Ectodermal cell (in vitro differentiated cells): ENCODE results near the gene PCDHGA4.
"Not testable (repeated sequence)": the region's sequence is repeated elsewhere in the genome, so short reads cannot be mapped to it uniquely, and the experiment has no call there.

Source experiments
- H3K27ac ChIP-seq: 2 replicates; pipeline ENCODE4 v1.7.0; 2013; ENCODE audit warnings: mild to moderate bottlenecking, low read depth, low read length; ENCODE audit not compliant: insufficient read depth, poor library complexity, severe bottlenecking
- H3K27me3 ChIP-seq: 2 replicates; pipeline ENCODE4 v1.7.0; 2013; ENCODE audit warnings: mild to moderate bottlenecking, low read length; ENCODE audit not compliant: insufficient read depth, control insufficient read depth, poor library complexity, severe bottlenecking
- H3K36me3 ChIP-seq: one replicate; pipeline ENCODE4 v1.7.0; 2013; ENCODE audit warnings: low read length; ENCODE audit not compliant: control insufficient read depth, insufficient read depth
- H3K4me1 ChIP-seq: one replicate; pipeline ENCODE4 v1.7.0; 2013; ENCODE audit warnings: low read length; ENCODE audit not compliant: control insufficient read depth, insufficient read depth
- H3K4me3 ChIP-seq: 2 replicates; pipeline ENCODE4 v1.7.0; 2013; ENCODE audit warnings: low read depth, low read length, control low read depth; ENCODE audit not compliant: insufficient read depth
- H3K9me3 ChIP-seq: 2 replicates; pipeline ENCODE4 v1.7.0; 2013; ENCODE audit warnings: mild to moderate bottlenecking, low read length, moderate library complexity; ENCODE audit not compliant: control insufficient read depth
- WGBS, 2 experiments: methylation state at CpG; one replicate each; pipeline ENCODE4 v1.1.7; 2013; ENCODE audit warnings: missing lambda C conversion rate in 2 of 2; 5-methylcytosine and 5-hydroxymethylcytosine counted together

PCDHGA4 gene

DNA sequence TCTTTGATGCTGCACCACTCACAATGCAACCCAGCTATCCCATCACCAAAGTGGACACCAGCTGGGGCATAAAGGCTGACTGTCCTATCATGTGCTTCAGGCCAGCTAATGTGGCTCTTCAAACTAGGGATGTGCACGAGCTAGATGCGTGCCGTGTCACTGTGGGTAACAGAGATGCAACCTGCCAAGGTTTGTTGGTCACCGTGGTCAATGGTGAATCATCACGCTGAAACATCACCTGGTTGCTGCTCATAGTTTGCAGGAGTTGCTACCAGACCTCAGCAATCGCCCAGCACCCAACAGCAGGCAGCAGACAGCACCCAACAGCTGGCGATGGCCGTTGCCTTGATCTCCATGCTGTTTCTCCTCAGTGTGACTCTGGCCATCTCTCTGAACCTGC, 26.6 kb upstream of the PCDHGA4 start:
- WGBS, 2 experiments = 89 to 91% methylated on average over 8 of the region's 8 CpGs

GRCh38 chr5:141330299-141331080, 24.3 kb upstream of the PCDHGA4 start, which contains the start of gene PCDHGA1:
PCDHGA1 (plus strand) TSS chr5:141330514.
- WGBS, 2 experiments = 88 to 89% methylated on average over 21 of the region's 21 CpGs

More for the DNA sequence above, 26.6 kb upstream of the PCDHGA4 start:
- no peak overlapping the region for H3K27ac ChIP-seq
- H3K36me3 ChIP-seq = no peaks in the 10 kb centered on the region
- no peaks in the 10 kb centered on the region for H3K9me3 ChIP-seq
- no peak overlapping the region for H3K4me3 ChIP-seq
- no peaks in the 10 kb centered on the region for H3K4me1 ChIP-seq
- H3K27me3 ChIP-seq = no peaks in the 10 kb centered on the region

DNA sequence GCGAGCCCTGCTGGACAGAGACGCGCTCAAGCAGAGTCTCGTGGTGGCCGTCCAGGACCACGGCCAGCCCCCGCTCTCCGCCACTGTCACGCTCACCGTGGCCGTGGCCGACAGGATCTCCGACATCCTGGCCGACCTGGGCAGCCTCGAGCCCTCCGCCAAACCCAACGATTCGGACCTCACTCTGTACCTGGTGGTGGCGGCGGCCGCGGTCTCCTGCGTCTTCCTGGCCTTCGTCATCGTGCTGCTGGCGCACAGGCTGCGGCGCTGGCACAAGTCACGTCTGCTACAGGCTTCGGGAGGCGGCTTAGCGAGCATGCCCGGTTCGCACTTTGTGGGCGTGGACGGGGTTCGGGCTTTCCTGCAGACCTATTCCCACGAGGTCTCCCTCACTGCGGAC, 22.2 kb upstream of the PCDHGA4 start:
- H3K4me1 ChIP-seq = not testable (repeated sequence)

More at GRCh38 chr5:141330299-141331080, 24.3 kb upstream of the PCDHGA4 start, which contains the start of gene PCDHGA1:
- Histone ChIP-seq H3K27me3 (no peaks in the 10 kb centered on the region), H3K4me3 (no peak within 1 kb of the TSS), H3K27ac (no peak within 1 kb of the TSS), H3K9me3 (no peaks in the 10 kb centered on the region), H3K4me1 (no peaks in the 10 kb centered on the region), H3K36me3 (no peaks in the 10 kb centered on the region)

GRCh38 chr5:141338538-141339306, 16.1 kb upstream of the PCDHGA4 start, which contains the start of gene PCDHGA2:
PCDHGA2 (plus strand) TSS chr5:141338760.
- 81% methylated on average over 27 of the region's 27 CpGs for WGBS, 2 experiments

More for the DNA sequence above, 22.2 kb upstream of the PCDHGA4 start:
- not testable (repeated sequence) for H3K4me3 ChIP-seq, H3K9me3 ChIP-seq, H3K27me3 ChIP-seq, H3K27ac ChIP-seq, H3K36me3 ChIP-seq
- WGBS, 2 experiments = 96% methylated on average over 39 of the region's 39 CpGs

DNA sequence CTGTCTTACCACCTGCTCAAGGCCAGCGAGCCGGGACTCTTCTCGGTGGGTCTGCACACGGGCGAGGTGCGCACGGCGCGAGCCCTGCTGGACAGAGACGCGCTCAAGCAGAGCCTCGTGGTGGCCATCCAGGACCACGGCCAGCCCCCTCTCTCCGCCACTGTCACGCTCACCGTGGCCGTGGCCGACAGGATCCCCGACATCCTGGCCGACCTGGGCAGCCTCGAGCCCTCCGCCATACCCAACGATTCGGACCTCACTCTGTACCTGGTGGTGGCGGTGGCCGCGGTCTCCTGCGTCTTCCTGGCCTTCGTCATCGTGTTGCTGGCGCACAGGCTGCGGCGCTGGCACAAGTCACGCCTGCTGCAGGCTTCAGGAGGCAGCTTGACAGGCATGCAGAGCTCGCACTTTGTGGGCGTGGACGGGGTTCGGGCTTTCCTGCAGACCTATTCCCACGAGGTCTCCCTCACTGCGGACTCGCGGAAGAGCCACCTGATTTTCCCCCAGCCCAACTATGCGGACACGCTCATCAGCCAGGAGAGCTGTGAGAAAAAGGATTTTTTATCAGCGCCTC, 14.0 kb upstream of the PCDHGA4 start:
- H3K27me3 ChIP-seq, H3K27ac ChIP-seq, H3K36me3 ChIP-seq, H3K4me1 ChIP-seq, H3K4me3 ChIP-seq, H3K9me3 ChIP-seq: not testable (repeated sequence)
- WGBS, 2 experiments = 96 to 97% methylated on average over 41 to 45 of the region's 45 CpGs

More at GRCh38 chr5:141338538-141339306, 16.1 kb upstream of the PCDHGA4 start, which contains the start of gene PCDHGA2:
- no peaks in the 10 kb centered on the region for H3K36me3 ChIP-seq
- H3K4me1 ChIP-seq = no peaks in the 10 kb centered on the region
- no peaks in the 10 kb centered on the region for H3K27me3 ChIP-seq
- H3K9me3 ChIP-seq = no peaks in the 10 kb centered on the region
- H3K4me3 ChIP-seq = no peak within 1 kb of the TSS
- no peak within 1 kb of the TSS for H3K27ac ChIP-seq

DNA sequence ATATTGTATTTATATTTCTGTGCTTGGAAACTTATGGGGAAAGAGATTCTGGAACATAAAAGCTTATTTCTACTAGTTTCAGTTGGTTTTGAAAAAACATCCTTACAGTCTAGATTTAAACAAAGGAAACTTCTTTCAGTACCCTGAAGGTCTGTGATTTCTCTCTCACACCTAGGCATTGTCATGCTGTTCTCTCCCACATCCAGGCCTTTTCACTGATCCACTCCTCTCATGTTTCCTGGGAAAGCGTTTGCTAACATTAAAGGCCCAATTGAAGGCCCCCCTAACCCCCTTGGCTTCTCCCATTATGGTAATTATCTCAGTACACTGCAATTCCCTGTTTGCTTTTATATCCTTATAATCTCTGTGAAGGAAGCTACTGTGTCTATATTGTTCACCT, 12.0 kb upstream of the PCDHGA4 start:
- Histone ChIP-seq H3K27ac (no peak overlapping the region), H3K4me1 (no peaks in the 10 kb centered on the region), H3K9me3 (peaks cover 7% of the 10 kb centered on the region), H3K4me3 (no peak overlapping the region), H3K36me3 (no peaks in the 10 kb centered on the region), H3K27me3 (no peaks in the 10 kb centered on the region)
- 68 to 69% methylated on average over 1 of the region's 1 CpG for WGBS, 2 experiments

- Histone ChIP-seq H3K27ac (no peak within 1 kb of the TSS), H3K36me3 (no peaks in the 10 kb centered on the region), H3K27me3 (no peaks in the 10 kb centered on the region), H3K9me3 (peaks cover 7% of the 10 kb centered on the region), H3K4me3 (peak within 1 kb of the TSS; percentile 35), H3K4me1 (no peaks in the 10 kb centered on the region)
- 62 to 70% methylated on average over 7 to 8 of the region's 9 CpGs for WGBS, 2 experiments
These were observed 11.4 kb upstream of the PCDHGA4 start, which contains the start of gene PCDHGA3 for GRCh38 chr5:141343242-141343952. PCDHGA3 (plus strand) TSS chr5:141343829; CDS start chr5:141344034, 205 bp downstream.

DNA sequence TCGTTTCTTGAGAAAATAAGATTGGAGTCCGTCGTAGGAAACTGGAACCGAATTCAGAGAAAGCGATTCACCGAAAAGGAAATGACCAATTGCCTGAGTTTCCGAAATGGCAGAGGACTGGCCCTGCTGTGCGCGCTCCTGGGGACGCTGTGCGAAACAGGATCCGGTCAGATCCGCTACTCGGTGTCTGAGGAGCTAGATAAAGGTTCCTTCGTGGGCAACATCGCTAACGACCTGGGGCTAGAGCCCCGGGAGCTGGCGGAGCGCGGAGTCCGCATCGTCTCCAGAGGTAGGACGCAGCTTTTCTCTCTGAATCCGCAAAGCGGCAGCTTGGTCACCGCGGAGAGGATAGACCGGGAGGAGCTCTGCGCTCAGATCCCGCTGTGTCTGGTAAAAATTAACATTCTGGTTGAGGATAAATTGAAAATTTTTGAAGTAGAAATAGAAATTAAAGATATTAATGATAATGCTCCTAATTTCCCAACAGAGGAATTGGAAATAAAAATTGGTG, 10.8 kb upstream of the PCDHGA4 start:
- 74 to 81% methylated on average over 31 of the region's 31 CpGs for WGBS, 2 experiments
- no peaks in the 10 kb centered on the region for H3K27me3 ChIP-seq
- no peaks in the 10 kb centered on the region for H3K36me3 ChIP-seq
- H3K4me3 ChIP-seq = peak overlapping the region; percentile 35
- no peak overlapping the region for H3K27ac ChIP-seq
- H3K9me3 ChIP-seq = peaks cover 7% of the 10 kb centered on the region
- H3K4me1 ChIP-seq = no peaks in the 10 kb centered on the region

DNA sequence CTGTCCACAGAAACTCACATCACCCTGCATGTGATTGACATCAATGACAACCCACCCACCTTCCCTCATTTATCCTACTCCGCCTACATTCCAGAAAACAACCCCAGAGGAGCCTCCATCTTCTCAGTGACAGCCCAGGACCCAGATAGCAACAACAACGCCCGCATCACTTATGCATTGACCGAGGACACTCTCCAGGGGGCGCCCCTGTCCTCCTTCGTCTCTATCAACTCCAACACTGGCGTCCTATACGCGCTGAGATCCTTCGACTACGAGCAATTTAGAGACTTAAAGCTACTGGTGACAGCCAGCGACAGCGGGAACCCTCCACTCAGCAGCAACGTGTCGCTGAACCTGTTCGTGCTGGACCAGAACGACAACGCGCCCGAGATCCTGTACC, 9.5 kb upstream of the PCDHGA4 start:
- no peaks in the 10 kb centered on the region for H3K36me3 ChIP-seq
- no peaks in the 10 kb centered on the region for H3K4me1 ChIP-seq
- peaks cover 7% of the 10 kb centered on the region for H3K9me3 ChIP-seq
- no peak overlapping the region for H3K4me3 ChIP-seq
- WGBS, 2 experiments = 93% methylated on average over 20 of the region's 20 CpGs
- no peak overlapping the region for H3K27ac ChIP-seq
- H3K27me3 ChIP-seq = no peaks in the 10 kb centered on the region
